ENCODE results near the gene FBXO42.

DNA sequence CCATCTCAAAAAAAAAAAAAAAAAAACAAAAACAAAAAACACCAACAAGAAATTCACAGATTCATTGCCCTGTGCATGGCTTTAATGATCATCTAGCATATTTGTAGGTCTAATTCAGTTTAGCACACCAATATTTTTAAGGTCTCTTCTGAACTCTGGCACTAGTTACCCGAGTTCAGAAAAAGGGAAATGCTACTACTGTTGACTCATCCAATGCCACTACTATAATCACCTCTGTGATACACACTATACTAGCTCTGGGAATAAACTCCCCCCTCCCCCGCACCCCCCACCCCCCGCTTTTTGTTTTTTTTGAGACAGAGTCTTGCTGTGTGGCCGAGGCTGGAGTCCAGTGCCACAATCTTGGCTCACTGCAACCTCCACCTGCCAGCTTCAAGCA, 55.6 kb downstream of the FBXO42 start:
- no peak for TF ChIP-seq EZH2 (IDR thresholded peaks at IDR 0.05; ENCODE audit: low read depth)
- TF ChIP-seq, protein P1, sequence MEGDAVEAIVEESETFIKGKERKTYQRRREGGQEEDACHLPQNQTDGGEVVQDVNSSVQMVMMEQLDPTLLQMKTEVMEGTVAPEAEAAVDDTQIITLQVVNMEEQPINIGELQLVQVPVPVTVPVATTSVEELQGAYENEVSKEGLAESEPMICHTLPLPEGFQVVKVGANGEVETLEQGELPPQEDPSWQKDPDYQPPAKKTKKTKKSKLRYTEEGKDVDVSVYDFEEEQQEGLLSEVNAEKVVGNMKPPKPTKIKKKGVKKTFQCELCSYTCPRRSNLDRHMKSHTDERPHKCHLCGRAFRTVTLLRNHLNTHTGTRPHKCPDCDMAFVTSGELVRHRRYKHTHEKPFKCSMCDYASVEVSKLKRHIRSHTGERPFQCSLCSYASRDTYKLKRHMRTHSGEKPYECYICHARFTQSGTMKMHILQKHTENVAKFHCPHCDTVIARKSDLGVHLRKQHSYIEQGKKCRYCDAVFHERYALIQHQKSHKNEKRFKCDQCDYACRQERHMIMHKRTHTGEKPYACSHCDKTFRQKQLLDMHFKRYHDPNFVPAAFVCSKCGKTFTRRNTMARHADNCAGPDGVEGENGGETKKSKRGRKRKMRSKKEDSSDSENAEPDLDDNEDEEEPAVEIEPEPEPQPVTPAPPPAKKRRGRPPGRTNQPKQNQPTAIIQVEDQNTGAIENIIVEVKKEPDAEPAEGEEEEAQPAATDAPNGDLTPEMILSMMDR (conservative IDR thresholded peaks at IDR 0.05) = no peak

All from PC-9 (cell line).